LNCAP (cell line): ENCODE results near the gene NPR1.

ENCODE experiments used
- TF ChIP-seq, protein P1 (sequence below): fragments of 450-650 bp; IDR thresholded peaks from 2 replicates; pipeline ENCODE4 v1.5.1; 2017; ENCODE audit warnings: mild to moderate bottlenecking

NPR1 gene

GRCh38 chr1:153633754-153634665 is 44.5 kb upstream of the NPR1 start, which contains the start of gene CHTOP:
CHTOP (plus strand) TSS chr1:153634066; CDS start chr1:153636589, 2,523 bp downstream.
- TF ChIP-seq, protein P1, sequence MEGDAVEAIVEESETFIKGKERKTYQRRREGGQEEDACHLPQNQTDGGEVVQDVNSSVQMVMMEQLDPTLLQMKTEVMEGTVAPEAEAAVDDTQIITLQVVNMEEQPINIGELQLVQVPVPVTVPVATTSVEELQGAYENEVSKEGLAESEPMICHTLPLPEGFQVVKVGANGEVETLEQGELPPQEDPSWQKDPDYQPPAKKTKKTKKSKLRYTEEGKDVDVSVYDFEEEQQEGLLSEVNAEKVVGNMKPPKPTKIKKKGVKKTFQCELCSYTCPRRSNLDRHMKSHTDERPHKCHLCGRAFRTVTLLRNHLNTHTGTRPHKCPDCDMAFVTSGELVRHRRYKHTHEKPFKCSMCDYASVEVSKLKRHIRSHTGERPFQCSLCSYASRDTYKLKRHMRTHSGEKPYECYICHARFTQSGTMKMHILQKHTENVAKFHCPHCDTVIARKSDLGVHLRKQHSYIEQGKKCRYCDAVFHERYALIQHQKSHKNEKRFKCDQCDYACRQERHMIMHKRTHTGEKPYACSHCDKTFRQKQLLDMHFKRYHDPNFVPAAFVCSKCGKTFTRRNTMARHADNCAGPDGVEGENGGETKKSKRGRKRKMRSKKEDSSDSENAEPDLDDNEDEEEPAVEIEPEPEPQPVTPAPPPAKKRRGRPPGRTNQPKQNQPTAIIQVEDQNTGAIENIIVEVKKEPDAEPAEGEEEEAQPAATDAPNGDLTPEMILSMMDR, result no peak

DNA sequence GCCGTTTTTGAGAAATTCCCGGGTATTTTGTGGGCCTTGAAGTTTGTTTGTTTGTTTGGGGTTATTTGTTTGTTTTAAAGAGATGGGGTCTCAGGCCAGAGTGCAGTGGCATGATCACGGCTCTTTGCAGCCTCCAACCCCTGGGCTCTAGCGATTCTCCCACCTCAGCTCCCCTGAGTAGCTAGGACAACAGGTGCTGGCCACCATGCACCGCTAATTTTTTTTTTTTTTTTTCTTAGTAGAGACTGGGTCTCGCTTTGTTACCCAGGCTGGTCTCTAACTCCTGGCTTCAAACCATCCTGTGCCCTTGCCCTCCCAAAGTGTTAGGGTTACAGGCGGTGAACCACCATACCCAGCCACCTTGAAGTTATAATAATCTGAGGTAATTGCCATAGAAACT is 42.6 kb upstream of the NPR1 start:
- TF ChIP-seq, protein P1, result no peak

GRCh38 chr1:153636312-153636711 is 42.2 kb upstream of the NPR1 start:
- TF ChIP-seq, protein P1, result no peak

- TF ChIP-seq, protein P1, result no peak
Measured at GRCh38 chr1:153638261-153638660, 40.2 kb upstream of the NPR1 start.

DNA sequence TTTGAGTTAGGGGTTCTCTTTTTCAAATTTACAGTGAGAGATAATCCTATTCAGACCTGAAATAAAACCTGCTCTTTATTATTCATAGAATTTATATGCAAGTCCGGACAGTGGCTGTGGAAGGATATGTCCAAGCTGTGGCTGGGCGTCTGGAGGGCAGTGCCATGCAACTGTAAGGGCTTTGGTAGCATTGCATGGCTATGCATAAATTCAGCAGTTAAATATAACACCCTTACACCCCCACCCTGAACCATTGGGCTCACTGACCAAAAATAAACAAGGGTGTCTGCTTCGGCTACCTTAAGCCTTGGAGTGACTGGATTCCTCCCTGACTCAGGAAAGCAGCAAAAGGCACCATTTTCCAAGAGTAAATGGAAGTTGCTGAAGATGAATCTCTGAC is 39.2 kb upstream of the NPR1 start:
- TF ChIP-seq, protein P1, result no peak

DNA sequence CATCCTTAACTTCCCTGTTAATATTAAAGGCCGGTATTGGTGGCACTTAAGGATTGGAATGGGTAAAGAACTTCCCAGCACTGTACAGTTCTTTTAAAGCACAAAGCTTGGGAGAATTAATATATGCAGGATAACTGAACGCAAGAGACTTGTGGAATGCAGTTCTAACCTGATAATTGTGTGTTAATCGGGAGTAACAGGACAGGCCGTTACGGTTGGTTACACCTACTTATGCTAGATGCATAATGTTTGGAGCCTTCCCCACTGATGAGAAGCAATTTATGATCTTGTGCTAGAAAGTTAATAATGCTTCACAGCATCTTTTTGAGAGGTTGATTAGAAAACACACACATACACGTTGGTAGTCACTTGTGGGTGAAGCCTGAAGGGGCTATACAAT is 37.6 kb upstream of the NPR1 start:
- TF ChIP-seq, protein P1, result no peak

DNA sequence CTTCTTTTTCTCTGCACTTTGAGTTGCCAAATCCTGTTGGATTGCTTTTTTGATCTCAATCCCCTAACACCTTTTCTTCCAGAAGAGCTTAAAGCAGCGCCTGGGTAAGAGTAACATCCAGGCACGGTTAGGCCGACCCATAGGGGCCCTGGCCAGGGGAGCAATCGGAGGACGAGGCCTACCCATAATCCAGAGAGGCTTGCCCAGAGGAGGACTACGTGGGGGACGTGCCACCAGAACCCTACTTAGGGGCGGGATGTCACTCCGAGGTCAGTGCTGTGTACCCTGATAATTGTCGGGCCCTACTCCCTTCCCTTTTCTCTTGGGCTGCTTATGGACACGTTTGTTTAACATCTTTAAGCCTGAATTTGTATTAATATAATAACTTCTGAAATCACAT is 36.3 kb upstream of the NPR1 start:
- TF ChIP-seq, protein P1, result no peak
